Erythroblast (primary cell): Measurements from ENCODE around the gene FOXRED1.

Experiments
- GATA1 ChIP-seq: IDR thresholded peaks from 2 replicates; pipeline ENCODE4 v1.6.1; 2011; ENCODE audit warnings: low read depth, mild to moderate bottlenecking, control low read depth, low read length, moderate library complexity
- POLR2A ChIP-seq: IDR thresholded peaks from 2 replicates; pipeline ENCODE4 v1.6.1; 2011; ENCODE audit warnings: mild to moderate bottlenecking, low read length

DNA sequence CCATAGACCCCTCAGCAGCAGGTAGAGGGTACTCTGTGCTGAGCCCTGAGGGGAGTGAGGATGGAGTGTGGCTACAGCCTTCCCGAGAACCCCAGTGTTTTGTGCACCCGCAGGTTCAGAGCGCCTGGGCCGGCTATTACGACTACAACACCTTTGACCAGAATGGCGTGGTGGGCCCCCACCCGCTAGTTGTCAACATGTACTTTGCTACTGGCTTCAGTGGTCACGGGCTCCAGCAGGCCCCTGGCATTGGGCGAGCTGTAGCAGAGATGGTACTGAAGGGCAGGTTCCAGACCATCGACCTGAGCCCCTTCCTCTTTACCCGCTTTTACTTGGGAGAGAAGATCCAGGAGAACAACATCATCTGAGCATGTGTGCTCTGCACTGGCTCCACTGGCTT is 8.4 kb downstream of the FOXRED1 start:
- TF ChIP-seq POLR2A: no peak
- TF ChIP-seq GATA1: no peak
